ENCODE data around the gene ATP11B.
A peak's percentile ranks its signal among the peaks of the same experiment; 100 is the strongest.

Gene ATP11B

GRCh38 chr3:182959474-182960350 lies 166.4 kb downstream of the ATP11B start:
- no peak overlapping the region for H3K4me3 Mint-ChIP-seq
- peaks cover 23% of the 10 kb centered on the region for H3K4me1 Mint-ChIP-seq
- no peak for TF ChIP-seq CTCF (IDR thresholded peaks at IDR 0.05)
- H3K27ac Mint-ChIP-seq = peak overlapping the region; percentile 81
- DNase-seq = no peak
- no peaks in the 10 kb centered on the region for H3K9me3 Mint-ChIP-seq
- H3K27me3 Mint-ChIP-seq (ENCODE audit: low read depth, poor library complexity) = no peaks in the 10 kb centered on the region
- peaks cover 61% of the 10 kb centered on the region for H3K36me3 Mint-ChIP-seq (ENCODE audit: low read depth)

GRCh38 chr3:182962166-182962565 lies 168.9 kb downstream of the ATP11B start:
- Mint-ChIP-seq H3K9me3 (no peaks in the 10 kb centered on the region), H3K27me3 (ENCODE audit: low read depth, poor library complexity) (no peaks in the 10 kb centered on the region), H3K4me3 (no peak overlapping the region), H3K4me1 (peaks cover 30% of the 10 kb centered on the region), H3K27ac (peak overlapping the region; percentile 34), H3K36me3 (ENCODE audit: low read depth) (peaks cover 57% of the 10 kb centered on the region)
- no peak for DNase-seq
- no peak for TF ChIP-seq CTCF (IDR thresholded peaks at IDR 0.05)

- no peak for DNase-seq
- TF ChIP-seq CTCF (IDR thresholded peaks at IDR 0.05) = no peak
- Mint-ChIP-seq H3K27me3 (ENCODE audit: low read depth, poor library complexity) (no peaks in the 10 kb centered on the region), H3K27ac (no peak overlapping the region), H3K36me3 (ENCODE audit: low read depth) (peaks cover 40% of the 10 kb centered on the region), H3K4me1 (peaks cover 38% of the 10 kb centered on the region), H3K9me3 (no peaks in the 10 kb centered on the region), H3K4me3 (no peak overlapping the region)
These were observed 170.9 kb downstream of the ATP11B start for GRCh38 chr3:182964179-182964578.

GRCh38 chr3:182965861-182966366 lies 172.6 kb downstream of the ATP11B start:
- Mint-ChIP-seq H3K4me1 (peaks cover 30% of the 10 kb centered on the region), H3K9me3 (no peaks in the 10 kb centered on the region), H3K4me3 (no peak overlapping the region), H3K36me3 (ENCODE audit: low read depth) (peaks cover 41% of the 10 kb centered on the region), H3K27ac (no peak overlapping the region), H3K27me3 (ENCODE audit: low read depth, poor library complexity) (no peaks in the 10 kb centered on the region)
- no peak for DNase-seq
- TF ChIP-seq CTCF (IDR thresholded peaks at IDR 0.05) = no peak

- peaks cover 32% of the 10 kb centered on the region for H3K36me3 Mint-ChIP-seq (ENCODE audit: low read depth)
- peaks cover 44% of the 10 kb centered on the region for H3K4me1 Mint-ChIP-seq
- H3K4me3 Mint-ChIP-seq = no peak overlapping the region
- no peaks in the 10 kb centered on the region for H3K9me3 Mint-ChIP-seq
- no peak for TF ChIP-seq CTCF (IDR thresholded peaks at IDR 0.05)
- DNase-seq = no peak
- H3K27ac Mint-ChIP-seq = no peak overlapping the region
- H3K27me3 Mint-ChIP-seq (ENCODE audit: low read depth, poor library complexity) = no peaks in the 10 kb centered on the region
These were observed 174.2 kb downstream of the ATP11B start for GRCh38 chr3:182967218-182968204.
